Muscle of back (tissue), 11 donors: ENCODE data around the gene SMNDC1. TPM values are rescaled to one million over a fixed set of nuclear protein-coding genes. Genes with fewer than 3 reads are reported as not detected.
"Not testable (repeated sequence)": the region's sequence is repeated elsewhere in the genome, so short reads cannot be mapped to it uniquely, and the experiment has no call there.

Experiments
- DNase-seq, 3 donors: peaks; one replicate each; pipeline versions ENCODE4 v3.0.0 to v3.0.0-alpha.2; 2013
- polyA plus RNA-seq, 10 donors: library from polyadenylated mRNA; unstranded; fragments of 120-200 nt; gene quantifications; one replicate each; pipeline ENCODE4 v1.2.1, GENCODE V29; 2013; ENCODE audit not compliant: insufficient read length in 10 of 10

SMNDC1 gene
- polyA plus RNA-seq, 10 donors, result 30.9 to 42.5 (median 35.6) TPM

GRCh38 chr10:110296966-110297365 lies 7.8 kb downstream of the SMNDC1 start:
- no peak for DNase-seq

GRCh38 chr10:110286841-110287240 lies 17.9 kb downstream of the SMNDC1 start:
- DNase-seq, result no peak

- DNase-seq, result no peak
These were observed 19.2 kb downstream of the SMNDC1 start for GRCh38 chr10:110285501-110285900.

- no peak for DNase-seq
These were observed 20.5 kb downstream of the SMNDC1 start for GRCh38 chr10:110284262-110284661.

DNA sequence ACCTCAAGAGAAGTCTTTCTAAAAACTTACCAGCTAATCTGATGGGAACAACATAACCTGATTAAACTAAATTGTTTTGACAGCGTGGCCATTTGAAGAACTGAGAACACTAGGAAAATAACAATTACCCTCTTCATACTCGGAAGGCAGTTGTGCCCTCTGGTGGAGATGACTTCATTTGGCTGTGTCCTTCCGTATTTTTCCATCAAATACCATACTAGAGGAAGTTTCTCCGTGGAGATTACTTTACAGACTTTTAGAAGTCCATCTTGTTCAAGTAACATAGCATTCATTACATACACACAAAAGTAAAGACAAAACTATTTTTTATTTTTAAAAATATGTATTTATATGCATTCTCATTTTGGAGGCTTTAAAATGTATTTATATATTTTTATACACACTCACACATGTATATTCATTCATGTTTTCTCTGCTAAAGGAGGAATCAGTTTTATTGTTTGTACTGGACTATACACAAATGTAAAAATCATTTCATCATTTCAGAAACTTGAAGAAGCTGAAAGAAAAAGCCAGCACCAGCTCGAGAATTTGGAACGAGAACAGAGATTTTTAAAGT lies 25.2 kb downstream of the SMNDC1 start:
- DNase-seq, result peak; percentile 51 to 79 (median 61)

DNA sequence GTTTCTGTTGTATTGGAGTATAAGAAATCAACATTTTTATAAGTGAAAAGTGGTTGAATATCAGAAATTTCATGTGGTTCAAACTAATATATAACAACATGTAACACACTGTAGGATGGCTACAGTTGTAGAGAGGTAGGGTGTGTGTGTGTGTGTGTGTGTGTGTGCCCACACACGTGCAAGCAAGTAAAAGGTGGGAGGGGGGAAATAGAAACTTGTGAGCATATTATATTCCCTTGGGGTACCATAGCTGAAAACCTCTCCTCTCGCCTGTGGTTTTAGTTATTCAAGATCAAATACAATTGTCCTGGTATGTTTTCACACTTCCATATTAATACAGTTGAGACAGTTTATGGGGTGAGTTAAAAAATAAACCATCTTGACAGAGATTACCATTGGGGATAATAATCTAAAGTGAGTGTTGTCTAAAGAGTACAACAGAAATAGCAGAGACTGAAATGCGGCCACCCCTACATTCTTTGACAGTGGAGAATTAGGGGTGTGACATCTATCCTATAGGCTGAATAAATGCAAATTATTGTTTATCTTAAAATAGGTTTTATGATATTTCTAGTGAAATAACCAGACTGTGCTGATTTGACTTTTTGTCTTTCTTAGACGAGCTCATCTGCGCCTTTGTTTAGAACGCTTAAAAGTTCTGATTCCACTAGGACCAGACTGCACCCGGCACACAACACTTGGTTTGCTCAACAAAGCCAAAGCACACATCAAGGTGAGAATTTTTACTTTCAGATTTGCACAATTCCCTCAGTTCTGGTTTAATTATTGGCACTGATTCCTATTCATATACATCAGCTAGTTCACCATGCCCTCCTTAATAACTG lies 25.9 kb downstream of the SMNDC1 start:
- no peak for DNase-seq

DNA sequence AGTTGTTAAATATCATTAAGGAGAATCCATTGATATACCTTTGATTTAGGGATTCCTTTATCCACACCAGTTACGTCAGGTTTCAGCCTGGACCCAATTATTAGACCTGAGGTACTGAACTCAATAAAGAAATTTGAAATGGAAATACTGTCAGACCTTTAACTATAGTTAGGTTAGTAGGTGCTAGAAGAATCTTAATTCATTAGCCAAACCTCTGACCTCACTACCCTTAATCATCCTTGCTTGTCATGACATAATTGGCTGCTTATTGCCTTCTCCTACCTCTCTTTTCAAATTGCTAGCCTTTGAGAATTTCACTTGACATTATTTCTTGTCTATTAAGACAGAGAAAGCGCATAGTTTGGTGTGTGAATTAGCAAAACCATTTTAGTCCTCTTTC lies 27.1 kb downstream of the SMNDC1 start:
- DNase-seq, result no peak

DNA sequence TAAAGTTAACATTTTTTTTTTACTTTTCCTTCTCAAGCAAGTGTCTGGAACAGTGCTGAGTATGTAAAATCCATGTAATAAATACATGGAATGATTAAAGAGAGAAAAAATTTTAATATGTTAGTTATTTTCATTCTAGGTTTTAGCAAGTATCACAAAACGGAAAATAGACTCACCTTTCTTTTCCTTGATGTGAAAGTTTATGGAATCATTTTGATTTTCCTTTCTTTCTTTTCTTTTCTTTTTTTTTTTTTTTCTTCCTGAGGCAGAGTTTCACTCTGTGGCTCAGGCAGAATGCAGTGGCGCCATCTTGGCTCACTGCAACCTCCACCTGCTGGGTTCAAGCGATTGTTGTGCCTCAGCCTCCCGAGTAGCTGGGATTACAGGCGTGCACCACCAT lies 28.1 kb downstream of the SMNDC1 start:
- DNase-seq, result no peak

GRCh38 chr10:110275128-110275729 lies 29.5 kb downstream of the SMNDC1 start:
- no peak for DNase-seq

DNA sequence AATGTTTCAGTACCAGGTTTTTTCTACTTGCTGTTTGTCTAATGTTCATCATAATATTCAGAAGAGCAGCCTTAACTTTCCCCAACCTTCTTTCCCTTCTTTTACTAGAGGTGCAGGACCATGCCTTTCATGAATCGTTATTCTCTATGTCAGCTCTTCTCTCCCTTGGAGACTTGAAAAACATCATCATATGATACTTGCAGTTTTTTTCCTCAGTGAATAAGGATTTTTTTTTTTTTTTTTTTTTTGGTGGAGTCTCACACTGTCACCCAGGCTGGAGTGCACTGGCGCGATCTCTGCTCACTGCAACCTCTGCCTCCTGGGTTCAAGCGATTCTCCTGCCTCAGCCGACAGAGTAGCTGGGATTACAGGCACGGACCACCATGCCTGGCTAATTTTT lies 30.1 kb downstream of the SMNDC1 start:
- DNase-seq, result no peak

- DNase-seq, result peak in 1 of 3 donors; percentile 8
These were observed 30.6 kb downstream of the SMNDC1 start for GRCh38 chr10:110274072-110274627.

GRCh38 chr10:110273474-110273873 lies 31.2 kb downstream of the SMNDC1 start:
- peak; percentile 65 to 85 (median 76) for DNase-seq

DNA sequence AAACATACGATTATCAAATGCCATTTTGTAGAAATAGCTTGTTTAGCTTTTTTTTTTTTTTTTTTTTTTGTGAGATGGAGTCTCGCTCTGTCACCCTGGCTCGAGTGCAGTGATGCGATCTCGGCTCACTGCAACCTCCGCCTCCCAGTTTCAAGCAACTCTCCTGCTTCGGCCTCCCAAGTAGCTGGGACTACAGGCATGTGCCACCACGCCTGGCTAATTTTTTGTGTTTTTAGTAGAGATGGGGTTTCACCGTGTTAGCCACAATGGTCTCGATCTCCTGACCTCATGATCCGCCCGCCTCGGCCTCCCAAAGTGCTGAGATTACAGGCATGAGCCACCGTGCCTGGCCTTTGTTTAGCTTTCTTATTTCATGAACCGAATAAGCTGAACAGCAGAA lies 31.7 kb downstream of the SMNDC1 start:
- not testable (repeated sequence) for DNase-seq

DNA sequence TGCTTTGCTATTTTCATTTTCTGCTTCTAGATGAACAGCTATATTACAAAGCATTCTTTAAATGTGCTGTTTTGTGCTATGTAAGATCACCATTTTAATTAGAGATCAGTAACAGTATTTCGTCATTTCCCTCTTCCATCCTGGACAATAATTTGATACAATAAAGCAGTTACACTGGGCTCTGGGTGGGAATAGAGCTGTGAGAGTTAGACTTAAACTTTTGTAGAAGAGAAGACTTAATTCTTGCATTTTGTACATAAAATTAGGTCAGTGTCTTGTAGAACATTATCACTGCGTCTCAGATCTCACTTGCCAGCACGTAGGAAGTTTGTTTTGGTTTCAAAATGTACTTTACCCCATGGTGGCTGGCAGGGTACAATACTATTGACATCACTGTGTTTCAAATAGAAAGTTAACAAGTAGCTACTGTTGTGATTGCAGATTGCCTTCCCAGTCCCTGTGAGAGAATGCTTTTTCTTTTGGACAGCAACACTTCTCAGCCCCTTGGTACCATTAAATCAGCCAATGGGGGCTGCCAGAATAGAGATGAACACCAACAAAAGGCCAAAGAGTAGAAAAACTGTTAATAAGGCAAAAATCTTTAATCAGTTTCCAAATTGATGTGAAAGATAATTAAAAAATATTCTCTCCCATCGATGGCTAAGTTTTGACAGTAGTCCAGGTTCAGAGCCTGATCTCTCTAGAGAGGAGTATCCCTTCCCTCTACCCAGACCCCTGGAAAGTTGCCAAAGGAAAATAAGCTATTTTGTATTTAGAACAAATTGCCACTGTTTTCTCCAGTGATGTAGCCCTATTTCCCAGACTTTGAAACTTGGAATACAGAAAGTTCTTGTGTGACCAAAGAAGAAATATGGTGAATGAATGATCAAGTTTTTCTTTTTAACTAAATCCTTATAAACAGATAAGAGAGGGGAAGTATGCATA lies 35.1 kb downstream of the SMNDC1 start:
- DNase-seq, result peak in 1 of 3 donors; percentile 36

DNA sequence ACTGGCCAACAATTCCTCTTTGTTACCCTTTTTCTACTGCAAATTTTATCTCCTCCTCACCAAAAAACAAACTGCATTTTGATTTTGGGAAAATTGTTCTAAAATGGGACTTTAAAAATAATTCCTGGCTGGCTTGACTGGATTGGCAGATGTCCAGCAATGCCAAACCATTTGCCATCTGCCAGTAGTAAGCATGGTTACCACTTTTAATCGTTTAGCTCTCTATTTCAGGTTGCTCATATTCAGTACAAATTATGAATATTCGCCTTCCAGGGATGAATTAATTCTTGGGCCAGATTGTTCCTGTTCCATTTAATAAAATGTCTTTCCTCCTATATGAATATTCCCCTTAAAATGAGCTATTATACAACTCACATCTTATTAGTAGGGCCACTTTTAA lies 35.7 kb downstream of the SMNDC1 start:
- DNase-seq, result no peak

GRCh38 chr10:110268442-110268841 lies 36.3 kb downstream of the SMNDC1 start:
- no peak for DNase-seq

- DNase-seq, result no peak
These were observed 37.4 kb downstream of the SMNDC1 start for GRCh38 chr10:110267276-110267675.

- no peak for DNase-seq
These were observed 39.0 kb downstream of the SMNDC1 start for GRCh38 chr10:110265573-110266193.

- DNase-seq, result no peak
These were observed 41.6 kb downstream of the SMNDC1 start for GRCh38 chr10:110263164-110263563.

- DNase-seq, result no peak
These were observed 43.8 kb downstream of the SMNDC1 start for GRCh38 chr10:110260746-110261477.
